Endometrium (tissue), 2 donors: Measurements from ENCODE around the gene SASH3.

Experiments
- FAIRE-seq: peaks from 2 replicates; lab custom pipeline; 2012; peaks lifted over from hg19 to GRCh38; lab: Jason Lieb, UNC
- donor health status: control.
- donor health status: control.

Gene SASH3

GRCh38 chrX:129760155-129760554, 19.6 kb upstream of the SASH3 start:
- FAIRE-seq, result no peak

DNA sequence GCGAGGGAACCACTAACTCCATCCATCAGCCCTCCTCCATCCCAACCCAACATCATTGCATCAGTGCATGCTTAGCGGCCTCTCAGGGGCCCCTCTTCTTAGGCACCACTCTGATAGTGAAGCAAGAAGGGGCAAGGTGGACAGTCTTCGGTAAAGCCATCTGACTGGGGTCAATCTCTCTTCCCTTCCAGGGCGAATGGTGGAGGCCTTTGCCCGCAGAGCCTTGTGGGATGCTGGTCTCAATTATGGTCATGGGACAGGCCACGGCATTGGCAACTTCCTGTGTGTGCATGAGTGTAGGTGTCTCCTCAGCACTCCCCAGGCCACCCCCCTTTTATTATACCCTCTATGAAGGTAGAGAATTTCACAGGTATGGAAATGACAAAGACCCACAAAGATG, 18.8 kb upstream of the SASH3 start:
- FAIRE-seq, result no peak

DNA sequence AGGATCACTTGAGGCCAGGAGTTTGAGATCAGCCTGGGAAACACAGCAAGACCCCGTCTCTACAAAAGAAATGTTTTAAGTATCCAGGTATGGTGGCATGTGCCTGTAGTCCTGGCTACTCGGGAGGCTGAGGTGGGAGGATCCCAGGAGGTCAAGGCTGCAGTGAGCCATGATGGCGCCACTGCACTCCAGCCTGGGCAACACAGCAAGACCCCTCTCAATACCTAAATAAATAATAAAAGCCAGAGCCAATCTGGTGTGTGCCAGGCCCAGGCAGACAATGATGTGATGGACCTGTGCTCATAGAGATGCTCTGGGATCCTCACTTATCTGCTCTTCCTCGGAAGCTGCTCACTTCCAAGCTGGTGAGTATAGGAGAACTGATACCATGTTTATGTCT, 18.2 kb upstream of the SASH3 start:
- no peak for FAIRE-seq

DNA sequence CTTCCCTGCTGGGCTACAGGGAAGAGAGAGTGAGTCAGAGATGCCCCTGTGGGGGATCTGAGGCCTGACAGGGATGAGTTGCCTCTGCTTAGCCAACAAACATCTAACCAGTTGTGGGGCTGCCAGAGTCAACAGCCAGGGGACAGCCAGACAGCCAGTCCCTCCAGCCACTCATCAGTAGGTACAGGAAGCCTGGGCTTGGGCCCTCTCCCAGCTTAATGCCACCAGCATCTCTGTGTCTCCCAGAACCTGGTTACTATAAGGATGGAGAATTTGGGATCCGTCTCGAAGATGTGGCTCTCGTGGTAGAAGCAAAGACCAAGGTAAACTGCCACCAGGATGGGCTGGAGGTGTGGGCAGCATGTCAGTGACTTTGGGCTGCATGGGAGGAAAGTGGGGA, 17.3 kb upstream of the SASH3 start:
- no peak for FAIRE-seq

DNA sequence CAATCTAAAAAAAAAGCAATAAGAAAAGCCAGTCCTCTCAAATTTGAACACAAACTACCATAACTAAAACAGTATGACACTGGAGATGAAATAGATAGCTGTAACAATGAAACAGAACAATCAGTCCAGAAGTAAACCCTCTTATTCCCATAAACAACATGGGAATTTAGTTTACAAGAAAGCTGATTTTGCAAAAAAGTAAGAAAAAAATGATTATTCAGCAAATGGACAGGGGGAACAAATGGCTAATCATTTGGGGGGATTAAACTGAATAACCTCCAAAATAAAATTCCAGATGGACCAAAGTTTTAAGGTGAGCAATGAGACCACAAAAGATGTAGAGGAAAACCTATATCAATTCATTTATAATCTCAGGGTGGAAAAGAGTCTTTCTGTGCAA, 16.1 kb upstream of the SASH3 start:
- FAIRE-seq, result no peak

DNA sequence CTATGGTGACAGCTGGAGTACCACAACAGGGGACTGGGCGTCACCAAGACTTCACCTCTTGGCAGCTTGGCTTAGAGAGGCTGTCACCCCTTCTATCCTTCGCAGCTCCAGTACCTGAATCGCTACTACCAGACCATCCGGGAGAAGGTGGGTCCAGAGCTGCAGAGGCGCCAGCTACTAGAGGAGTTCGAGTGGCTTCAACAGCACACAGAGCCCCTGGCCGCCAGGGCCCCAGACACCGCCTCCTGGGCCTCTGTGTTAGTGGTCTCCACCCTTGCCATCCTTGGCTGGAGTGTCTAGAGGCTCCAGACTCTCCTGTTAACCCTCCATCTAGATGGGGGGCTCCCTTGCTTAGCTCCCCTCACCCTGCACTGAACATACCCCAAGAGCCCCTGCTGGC, 11.6 kb upstream of the SASH3 start:
- no peak for FAIRE-seq

DNA sequence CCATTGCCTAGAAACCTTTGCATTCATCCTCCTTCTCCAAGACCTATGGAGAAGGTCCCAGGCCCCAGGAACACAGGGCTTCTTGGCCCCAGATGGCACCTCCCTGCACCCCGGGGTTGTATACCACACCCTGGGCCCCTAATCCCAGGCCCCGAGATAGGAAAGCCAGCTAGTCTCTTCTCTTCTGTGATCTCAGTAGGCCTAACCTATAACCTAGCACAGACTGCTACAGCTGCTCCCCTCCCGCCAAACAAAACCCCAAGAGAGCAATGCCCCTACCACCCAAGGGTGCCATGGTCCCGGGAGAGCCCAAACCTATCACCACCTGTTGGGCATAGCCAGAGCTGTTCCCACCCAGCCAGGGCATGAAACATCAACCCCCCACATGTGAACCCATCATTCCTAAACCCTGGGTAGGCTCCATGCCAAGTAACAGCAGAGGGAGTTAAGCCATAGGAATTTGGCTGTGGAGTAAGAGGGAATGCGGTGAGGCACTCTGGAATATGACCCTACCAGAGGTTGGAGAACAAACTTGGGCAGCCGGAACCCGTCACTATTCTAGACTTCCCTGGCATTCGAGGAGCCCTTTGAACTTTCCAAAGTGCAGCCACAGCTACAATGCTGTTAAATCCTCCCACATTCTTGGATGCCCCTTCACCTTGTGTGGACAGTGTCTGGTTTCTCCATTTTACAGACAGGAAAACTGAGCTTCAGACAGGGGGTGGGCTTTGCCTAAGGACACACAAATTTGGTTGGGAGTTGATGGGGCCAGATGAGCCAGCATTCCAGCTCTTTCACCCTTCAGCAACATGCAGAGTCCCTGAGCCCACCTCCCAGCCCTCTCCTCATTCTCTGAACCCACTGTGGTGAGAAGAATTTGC, 10.9 kb upstream of the SASH3 start:
- FAIRE-seq, result no peak

DNA sequence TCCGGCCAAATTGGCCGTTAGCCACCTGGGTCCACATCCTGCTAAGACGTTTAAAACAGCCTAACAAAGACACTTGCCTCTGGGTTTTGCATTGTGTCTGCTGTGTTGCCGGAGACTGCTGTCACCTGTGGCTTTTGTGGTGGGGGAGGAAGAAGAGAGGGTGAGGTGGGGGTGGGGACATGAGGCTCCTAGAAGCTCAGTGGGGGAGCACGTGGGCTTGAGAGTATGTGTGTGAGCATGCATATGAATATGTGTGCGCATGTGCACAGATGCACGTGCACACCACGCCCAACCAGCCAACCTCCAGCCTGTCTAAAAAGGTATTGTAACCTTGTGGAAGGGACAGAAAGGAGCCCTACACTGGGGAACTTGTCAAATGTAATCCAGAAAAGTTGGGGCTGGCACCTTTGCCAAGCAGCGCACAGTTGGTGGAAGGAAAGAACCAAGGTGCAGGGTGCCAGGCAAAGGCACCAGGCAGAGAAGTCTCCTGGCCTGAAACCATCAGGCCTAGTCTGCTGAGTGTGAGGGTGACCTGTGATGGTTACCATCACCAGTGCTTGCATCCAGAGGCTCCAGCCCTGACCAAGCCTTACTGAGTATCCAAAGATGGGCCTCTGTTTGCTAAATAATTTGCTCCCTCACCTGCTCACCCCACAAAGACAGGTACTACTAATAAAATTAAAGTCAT, 10.1 kb upstream of the SASH3 start:
- no peak for FAIRE-seq

DNA sequence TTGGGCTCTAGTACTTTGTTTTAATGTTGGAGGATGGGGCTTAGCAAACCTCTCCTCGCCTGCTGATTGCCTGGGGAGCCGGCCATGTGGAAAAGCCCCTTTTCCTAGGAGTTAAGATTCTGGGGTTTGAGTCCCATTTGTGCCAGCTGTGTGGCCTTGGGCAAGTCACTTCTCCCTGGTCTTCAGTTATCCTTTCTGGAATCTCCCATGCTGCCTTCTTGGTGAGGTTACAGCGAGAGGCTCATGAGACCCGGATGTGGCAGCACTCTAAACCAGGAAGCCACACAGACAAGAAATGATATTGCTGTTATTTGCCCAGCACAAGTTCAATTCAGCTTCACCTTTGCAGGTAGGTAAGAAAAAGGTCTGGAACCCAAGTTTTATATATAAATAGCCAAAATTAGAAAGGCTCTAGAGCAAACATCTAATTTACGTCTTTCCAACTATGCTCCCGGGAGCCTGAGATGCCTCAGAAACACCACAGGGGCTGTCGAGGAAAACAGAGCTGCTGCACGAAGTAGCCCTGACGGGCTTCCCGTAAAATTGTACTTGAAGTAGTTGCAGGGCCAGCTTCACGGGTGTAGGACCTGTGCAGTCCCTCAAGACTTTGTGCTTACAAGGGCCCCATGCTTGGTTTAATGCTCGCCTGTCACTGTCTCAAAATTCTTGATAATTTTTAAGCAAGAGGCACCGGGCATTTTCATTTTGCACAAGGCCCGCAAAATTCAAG, 8.3 kb upstream of the SASH3 start:
- FAIRE-seq, result no peak

- FAIRE-seq, result no peak
These were observed 6.8 kb upstream of the SASH3 start for GRCh38 chrX:129772796-129773431.

DNA sequence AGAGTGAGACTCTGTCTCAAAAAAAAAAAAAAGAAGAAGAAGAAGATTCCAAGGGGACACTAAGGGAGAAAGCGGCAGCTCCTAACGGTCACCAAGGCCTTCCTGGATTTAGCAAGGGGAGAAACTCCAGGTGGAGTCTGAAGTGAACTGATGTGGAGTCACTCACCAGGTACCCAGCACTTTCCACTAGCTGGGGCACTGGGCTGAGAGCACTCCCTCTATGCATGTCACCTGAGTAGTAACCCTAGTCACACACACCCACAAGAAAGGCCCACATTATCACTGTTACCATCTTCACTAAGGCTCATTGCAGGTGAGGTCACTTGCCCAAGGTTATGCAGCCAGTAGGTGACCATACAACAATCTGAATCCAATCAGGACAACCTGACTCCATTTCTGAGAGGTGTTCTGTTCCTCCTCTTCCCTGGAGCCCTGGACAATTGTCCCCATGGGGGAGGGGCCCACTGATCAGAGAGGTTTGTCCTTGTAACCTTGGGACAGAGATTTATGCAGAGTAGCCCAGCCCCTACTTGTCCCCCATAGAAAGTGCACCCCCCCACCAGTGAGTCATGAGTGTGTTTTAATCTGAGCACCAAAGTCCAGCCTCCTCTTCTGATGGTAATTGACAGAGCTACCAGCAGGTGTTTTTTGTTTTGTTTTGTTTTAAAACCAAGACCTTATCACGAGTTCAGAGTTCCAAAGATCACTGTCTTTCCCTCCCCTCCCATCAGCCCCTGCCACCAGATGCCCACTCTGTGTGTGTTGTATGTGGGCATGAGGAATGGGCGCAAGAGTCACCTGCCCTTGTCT, 5.9 kb upstream of the SASH3 start:
- FAIRE-seq, result no peak

DNA sequence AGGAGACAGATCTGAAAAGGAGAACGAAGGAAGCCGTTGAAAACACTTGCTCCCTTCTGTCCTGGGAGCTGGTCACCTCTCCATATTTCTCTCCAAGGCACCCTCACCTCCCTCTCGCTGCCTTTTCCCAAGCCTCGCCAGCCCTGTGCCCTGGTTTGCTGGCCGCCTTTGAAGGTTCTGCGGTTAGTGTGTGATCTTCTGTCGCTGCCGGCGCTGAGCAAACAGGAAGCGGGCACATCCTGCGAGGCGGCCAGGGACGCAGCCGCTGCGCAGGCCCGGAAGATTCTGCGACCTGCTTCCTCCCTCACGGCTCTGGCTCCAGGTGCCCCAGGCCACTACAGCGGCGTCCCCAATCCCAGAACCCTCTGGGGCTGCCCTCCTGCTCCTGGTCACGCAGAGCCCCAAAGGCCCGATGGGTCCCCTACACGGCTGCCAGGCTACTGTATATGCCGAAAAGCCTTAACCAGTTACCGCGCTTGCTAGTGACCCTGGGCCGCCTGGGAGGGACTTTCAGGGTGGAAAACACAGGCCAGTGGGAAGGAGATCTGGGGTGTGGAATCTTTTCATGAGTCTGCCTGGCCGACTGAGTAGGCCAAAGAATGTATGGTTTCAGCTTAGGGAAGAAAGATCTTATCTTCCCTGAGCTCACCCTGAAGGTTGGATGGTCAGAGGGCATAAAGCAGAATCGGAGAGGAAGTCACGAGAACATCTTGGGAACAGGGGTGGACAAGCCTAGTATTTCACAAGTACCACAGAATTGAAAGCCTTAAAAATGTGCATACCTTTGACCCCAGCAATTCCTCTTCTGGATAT, 2.3 kb upstream of the SASH3 start:
- FAIRE-seq, result no peak

GRCh38 chrX:129779086-129779672, 570 bp upstream of the SASH3 start:
- FAIRE-seq, result no peak

- no peak for FAIRE-seq
These were observed 824 bp downstream of the SASH3 start for GRCh38 chrX:129780441-129781105.

DNA sequence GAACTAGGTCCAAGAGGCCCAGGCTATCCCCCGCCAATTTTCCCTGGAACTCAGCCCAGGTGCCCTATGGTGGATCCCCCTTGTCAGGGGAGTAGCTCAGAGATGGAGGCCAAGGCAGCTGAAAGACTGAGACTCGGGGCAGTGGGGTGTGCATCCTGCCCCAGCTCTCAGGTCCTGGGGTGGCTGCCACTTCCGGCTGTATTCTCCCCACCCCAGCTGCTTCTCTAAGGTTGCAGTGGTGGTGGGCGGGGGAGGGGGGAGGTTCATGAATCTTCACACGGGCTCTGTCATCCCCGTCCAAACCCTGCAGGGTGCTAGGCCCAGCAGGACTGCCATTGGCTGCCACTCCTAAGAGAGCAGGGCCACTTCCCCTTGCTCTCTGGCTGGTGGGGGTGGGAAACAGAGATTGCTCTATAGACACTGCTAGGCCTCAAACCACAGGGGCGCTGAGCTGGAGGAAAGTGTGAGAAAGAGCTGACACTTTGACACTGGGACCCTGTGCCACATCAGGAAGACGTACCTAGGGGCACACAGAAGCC, 1.5 kb downstream of the SASH3 start:
- FAIRE-seq, result no peak

DNA sequence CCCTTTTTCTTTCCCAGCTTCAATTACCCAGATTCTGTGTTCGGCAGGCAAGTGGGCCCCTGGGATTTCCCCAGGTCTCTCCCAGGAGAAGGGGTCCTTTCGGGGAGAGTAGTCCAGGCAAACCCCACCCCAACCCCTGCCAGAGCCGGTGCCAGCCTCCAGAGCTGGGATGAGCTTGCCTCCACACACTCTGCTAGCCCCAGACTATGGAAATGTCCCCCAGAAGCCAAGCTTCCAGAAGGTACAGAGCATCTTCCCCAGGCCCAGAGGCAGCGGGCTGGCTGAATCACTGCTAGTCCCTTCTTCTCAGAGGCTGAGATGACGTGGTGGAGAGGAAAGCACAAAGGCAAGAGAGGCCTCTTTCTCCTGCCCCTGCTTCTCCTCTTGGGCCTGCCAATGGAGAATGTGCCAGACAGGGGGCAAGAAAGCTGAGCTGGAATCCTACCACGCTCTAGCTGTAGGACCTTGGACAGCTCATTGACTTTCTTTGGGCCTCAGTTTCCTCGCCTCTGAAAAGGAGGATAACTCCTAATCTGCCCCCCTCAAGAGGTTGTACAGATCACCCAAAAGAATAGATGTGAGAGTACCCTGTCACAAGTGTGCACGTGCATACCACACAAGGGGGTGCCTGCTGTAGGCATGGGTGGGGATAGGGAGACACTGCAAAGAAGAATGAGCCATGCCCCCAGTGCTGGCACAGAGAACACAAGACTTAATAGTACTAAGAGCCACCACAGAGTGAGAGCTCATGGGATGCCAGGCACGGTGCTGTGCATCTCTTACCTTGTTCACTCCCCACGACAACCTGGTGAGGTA, 2.1 kb downstream of the SASH3 start:
- FAIRE-seq, result no peak

DNA sequence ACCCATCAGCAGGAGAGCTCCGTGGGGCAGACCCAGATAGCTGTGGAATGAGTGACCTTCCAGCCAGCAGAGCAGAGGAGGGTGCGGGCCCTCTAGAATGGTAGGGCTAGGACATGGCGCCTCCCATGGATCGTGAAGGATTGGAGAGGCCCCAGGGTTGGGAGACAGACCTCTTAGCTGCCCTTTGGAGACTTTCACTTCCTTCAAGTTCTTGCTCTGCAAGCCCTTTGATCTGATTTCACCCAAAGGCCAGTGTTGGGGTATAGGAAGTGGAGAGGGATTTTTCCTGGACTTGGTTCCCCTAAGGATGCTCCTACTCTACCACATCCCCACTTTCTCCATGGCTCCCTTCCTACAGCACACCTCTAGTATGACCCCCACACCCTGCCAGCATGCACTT, 3.0 kb downstream of the SASH3 start:
- no peak for FAIRE-seq

- no peak for FAIRE-seq
These were observed 3.6 kb downstream of the SASH3 start for GRCh38 chrX:129783291-129783713.

GRCh38 chrX:129784371-129784770, 4.6 kb downstream of the SASH3 start:
- FAIRE-seq, result no peak
